Stimulated activated CD8-positive, alpha-beta memory T cell treated with anti-CD3 and anti-CD28 coated beads, Interleukin-4, amount 100 ng/mL, for 48 hours (primary cell): Measurements from ENCODE around the gene SOBP.
"Not testable (repeated sequence)": the region's sequence is repeated elsewhere in the genome, so short reads cannot be mapped to it uniquely, and the experiment has no call there.

ENCODE experiments used
- DNase-seq: peaks from one replicate; pipeline ENCODE4 v3.0.0-alpha.2; 2020

Gene SOBP

DNA sequence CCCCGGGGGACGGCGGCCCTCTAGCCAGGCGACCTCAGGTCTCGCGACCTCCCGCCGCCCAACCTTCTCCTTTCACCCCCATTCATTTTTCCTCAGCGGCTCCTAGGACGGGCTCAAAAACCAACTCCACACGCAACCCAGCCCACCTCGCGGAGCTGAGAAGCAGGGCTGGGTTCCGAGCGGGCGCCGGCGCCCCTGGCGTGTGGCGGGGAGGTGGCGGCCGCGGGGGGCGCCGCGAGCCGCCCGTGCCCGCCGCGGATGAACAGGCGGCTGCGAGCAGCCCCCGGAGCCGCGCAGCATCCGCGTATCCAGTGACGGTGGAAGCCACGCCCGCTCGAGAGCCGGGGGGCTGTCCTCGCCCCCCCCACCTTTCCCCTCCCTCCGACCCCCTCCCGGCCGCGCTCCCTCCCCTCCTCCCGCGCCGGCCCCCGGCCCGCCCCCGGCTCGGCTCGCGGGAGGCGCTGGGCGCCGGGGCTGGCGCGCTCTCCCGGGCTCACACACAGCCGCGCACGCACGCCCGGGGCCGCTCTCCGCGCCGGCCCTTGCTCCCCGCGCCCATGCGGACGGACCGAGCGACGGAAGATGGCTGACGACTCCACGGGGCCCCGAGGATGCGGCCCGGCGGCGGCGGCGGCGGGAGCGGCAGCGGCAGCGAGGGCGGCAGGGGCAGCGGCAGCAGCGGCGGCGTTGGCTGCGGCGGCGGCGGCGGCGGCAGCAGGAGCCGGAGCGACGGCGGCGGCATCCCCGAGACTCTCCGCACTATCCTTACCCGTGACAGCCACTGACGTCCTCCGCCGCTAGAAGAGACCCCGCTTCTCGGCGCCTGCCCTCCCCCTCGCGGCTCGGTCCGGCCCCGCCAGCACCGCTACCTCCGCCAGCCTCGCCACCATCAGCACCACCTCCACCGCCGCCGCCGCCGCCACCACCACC is at the start of gene SOBP:
Gene SOBP (plus strand): TSS at position 482 of the 930 bp plus-strand sequence. CDS start 500 bp downstream, outside the sequence.
- DNase-seq: peak; percentile 57

DNA sequence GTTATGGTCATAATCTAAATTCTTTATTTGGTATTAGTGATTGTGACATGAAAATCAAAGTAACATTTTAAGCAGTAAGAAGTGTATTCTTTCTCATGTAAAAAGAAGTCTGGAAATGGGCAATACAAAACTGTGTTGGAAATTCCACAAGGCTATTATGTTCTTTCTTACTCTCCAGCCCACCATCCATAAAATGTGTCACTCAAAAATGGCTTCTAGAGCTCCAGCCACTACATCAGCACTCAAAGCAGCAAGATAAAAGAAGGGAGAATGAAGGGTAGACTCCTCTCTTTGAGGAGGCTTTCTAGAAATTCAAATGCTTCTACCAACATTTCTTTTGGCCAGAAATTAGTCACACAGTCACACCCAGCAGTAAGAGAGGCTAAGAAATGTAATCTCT is 49.0 kb upstream of the SOBP start:
- no peak for DNase-seq

- no peak for DNase-seq
Observed at GRCh38 chr6:107441682-107442081, 48.2 kb upstream of the SOBP start.

GRCh38 chr6:107442938-107443607 is 46.8 kb upstream of the SOBP start:
- no peak for DNase-seq

- DNase-seq: no peak
Observed at GRCh38 chr6:107443608-107444267, 46.2 kb upstream of the SOBP start.

DNA sequence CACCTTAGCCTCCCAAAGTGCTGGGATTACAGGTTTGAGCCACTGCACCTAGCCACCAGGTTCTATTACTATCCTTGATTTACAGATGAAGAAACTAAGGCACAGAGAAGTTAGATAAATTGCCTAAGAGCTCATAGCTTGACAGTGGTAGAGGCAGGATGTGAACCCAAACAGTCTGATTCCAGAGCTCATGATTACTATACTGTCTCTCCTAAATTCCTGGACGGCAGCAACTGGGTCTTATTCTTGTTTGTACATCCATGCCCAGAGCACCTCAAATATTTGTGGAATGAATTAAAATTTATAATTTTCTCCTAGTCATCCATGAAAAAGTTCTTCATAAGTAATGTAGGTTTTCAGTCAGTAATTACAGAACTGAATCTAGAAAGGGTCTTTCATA is 45.6 kb upstream of the SOBP start:
- no peak for DNase-seq

DNA sequence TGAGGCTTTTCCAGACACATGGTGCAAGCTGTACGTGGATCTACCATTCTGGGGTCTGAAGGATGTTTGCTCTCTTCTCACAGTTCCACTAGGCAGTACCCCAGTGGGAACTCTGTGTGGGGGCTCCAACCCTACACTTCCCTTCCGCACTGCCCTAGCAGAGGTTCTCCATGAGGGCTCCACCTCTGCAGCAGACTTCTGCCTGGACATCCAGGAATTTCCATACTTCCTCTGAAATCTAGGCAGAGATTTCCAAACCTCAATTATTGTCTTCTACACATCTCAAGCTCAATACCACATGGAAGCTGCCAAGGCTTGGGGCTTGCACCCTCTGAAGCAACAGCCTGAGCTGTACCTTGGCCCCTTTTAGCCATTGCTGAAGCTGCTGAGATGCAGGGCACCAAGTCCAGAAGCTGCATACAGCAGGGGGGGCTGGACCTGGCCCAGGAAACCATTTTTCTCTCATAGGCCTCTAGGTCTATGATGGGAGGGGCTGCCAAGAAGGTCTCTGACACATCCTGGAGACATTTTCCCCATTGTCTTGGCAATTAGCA is 42.2 kb upstream of the SOBP start:
- DNase-seq: no peak

GRCh38 chr6:107448776-107449175 is 41.1 kb upstream of the SOBP start:
- DNase-seq: no peak

- DNase-seq: no peak
Observed at GRCh38 chr6:107458672-107459282, 31.1 kb upstream of the SOBP start.

DNA sequence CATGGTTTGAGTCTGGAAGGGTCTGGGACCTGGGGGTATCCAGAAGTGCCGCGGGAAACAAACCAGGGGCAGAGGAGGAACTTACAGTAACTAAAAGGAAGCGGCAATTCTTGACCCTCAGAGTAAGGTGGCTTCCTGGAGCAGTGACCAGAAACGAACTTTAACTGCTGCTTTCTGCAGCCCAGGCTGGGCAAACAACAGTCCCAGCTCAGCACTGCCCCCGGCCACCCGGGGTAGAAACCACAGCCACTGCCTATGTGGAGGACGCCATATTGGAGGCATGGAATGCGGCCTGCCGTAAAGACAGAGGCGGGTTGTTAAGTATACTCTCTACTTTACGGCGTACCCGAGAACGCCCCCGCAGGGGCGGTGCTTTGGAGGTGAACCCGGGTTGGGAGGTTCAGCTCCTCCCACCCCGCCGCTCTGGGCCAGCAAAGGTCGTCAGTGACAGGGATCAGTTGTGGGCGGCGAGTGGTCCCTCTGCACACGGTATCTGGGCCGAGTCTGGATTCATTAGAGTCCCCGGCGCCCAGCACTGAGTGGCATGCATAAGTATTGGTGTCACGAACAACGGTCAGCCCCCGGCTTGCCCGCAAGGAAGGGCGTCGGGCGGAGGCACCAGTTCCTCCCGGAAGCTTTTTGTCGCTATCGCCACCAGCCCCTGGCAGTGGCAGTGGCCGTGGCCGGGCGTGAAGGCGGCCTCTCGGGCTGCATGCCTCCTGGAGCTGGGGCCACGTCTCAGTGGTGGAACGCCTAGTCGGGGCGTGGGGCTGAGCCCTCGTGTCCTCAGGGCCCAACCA is 30.4 kb upstream of the SOBP start, which contains the start of gene PDSS2:
Gene PDSS2 (minus strand): TSS at position 282 of the 800 bp plus-strand sequence. CDS start 279 bp downstream, at position 3.
- DNase-seq: peak; percentile 99

DNA sequence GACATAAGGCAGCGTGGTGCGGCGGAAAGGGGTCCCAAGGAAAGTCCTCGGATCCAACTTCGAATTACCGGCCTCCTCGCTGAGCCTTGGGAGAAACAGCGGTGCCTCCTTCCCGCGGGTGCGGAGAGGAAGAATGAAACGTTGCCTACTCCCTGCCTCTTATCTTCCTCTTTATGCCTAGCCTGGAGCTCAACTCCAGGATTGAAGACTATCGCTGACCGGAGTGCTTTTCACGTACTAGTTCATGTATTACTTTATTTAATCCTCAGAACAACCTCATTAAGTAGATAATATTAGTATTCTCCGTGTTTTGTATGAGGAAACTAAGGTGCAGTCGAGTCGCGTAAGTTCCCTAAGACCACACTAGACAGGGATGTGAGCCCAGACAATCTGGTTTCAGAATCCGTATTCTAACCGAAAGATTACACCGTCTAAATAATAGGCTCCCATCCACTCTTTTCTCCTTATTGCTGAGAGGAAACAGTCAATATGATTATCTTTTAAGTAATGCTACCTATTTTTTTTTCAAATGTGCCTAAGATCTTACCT is 29.8 kb upstream of the SOBP start:
- no peak for DNase-seq

DNA sequence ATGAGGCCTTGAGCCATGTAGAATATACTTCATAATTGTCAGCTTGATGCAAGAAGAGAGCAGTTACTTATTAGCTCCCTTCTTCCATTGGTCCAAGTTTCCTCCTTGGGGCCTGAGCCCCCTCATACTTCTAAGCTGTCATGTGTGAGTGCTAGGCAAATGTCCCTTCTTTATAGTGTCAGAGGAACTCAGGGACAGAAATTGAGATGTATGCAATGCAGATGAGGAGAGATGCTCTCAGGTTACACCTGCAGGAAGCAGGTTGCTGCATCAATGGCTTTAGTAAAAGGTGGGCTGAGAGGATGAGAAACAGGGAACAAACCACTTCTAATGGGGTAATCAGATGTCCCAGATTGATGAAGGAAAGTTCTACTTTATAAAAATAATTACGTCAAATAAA is 23.9 kb upstream of the SOBP start:
- no peak for DNase-seq

GRCh38 chr6:107470364-107470763 is 19.6 kb upstream of the SOBP start:
- DNase-seq: no peak

- DNase-seq: no peak
Observed at GRCh38 chr6:107473660-107474059, 16.3 kb upstream of the SOBP start.

DNA sequence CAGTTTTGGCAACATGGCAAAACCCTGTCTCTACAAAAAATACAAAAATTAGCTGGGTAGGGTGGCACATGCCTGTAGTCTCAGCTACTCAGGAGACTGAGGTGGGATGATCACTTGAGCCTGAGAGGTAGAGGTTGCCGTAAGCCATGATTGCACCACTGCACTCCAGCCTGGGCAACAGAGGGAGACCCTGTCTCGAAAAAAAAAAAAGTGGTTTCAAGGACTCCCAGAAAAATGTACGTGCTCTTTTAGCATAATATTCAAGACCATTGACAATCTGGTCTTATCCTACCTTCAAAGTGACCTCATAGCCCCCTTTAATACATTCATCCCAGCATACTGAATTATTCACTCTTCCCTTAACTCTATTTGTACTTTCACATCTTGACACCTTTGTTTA is 14.6 kb upstream of the SOBP start:
- DNase-seq: not testable (repeated sequence)

GRCh38 chr6:107475826-107476225 is 14.1 kb upstream of the SOBP start:
- not testable (repeated sequence) for DNase-seq

- DNase-seq: no peak
Observed at GRCh38 chr6:107479089-107479690, 10.7 kb upstream of the SOBP start.

- DNase-seq: no peak
Observed at GRCh38 chr6:107485157-107485556, 4.8 kb upstream of the SOBP start.

GRCh38 chr6:107488174-107488874 is 1.6 kb upstream of the SOBP start:
- no peak for DNase-seq

GRCh38 chr6:107488875-107489635 is 862 bp upstream of the SOBP start:
- DNase-seq: peak; percentile 41
